Ishikawa (cell line): ENCODE results near the gene ZFAND3.

ENCODE experiments used
- CEBPB ChIP-seq: IDR thresholded peaks from 2 replicates; pipeline ENCODE4 v1.6.1; 2012
- CREB1 ChIP-seq: IDR thresholded peaks from 2 replicates; pipeline ENCODE4 v1.6.1; 2012; ENCODE audit warnings: low read depth
- EGR1 ChIP-seq: IDR thresholded peaks from 2 replicates; pipeline ENCODE4 v1.6.1; 2012
- EP300 ChIP-seq: IDR thresholded peaks from 2 replicates; pipeline ENCODE4 v1.6.1; 2012; ENCODE audit warnings: borderline replicate concordance
- FOXM1 ChIP-seq: IDR thresholded peaks from 2 replicates; pipeline ENCODE4 v1.6.1; 2012; ENCODE audit warnings: low read depth, borderline replicate concordance
- MAX ChIP-seq: IDR thresholded peaks from 2 replicates; pipeline ENCODE4 v1.6.1; 2012
- NFIC ChIP-seq: IDR thresholded peaks from 2 replicates; pipeline ENCODE4 v1.6.1; 2012
- RAD21 ChIP-seq: IDR thresholded peaks from 2 replicates; pipeline ENCODE4 v1.6.1; 2012; ENCODE audit warnings: low read depth
- REST ChIP-seq: IDR thresholded peaks from 2 replicates; pipeline ENCODE4 v1.6.1; 2012; ENCODE audit warnings: low read depth, mild to moderate bottlenecking
- TAF1 ChIP-seq: IDR thresholded peaks from 2 replicates; pipeline ENCODE4 v1.6.1; 2012; ENCODE audit warnings: low read depth, mild to moderate bottlenecking
- TCF12 ChIP-seq: IDR thresholded peaks from 2 replicates; pipeline ENCODE4 v1.6.1; 2012; ENCODE audit warnings: low read depth
- TEAD4 ChIP-seq: IDR thresholded peaks from 2 replicates; pipeline ENCODE4 v1.6.1; 2012
- USF1 ChIP-seq: IDR thresholded peaks from 2 replicates; pipeline ENCODE4 v1.6.1; 2012
- YY1 ChIP-seq: IDR thresholded peaks from 2 replicates; pipeline ENCODE4 v1.6.1; 2012; ENCODE audit warnings: low read depth
- ZBTB7A ChIP-seq: IDR thresholded peaks from 2 replicates; pipeline ENCODE4 v1.6.1; 2012; ENCODE audit warnings: low read depth

ZFAND3 gene

DNA sequence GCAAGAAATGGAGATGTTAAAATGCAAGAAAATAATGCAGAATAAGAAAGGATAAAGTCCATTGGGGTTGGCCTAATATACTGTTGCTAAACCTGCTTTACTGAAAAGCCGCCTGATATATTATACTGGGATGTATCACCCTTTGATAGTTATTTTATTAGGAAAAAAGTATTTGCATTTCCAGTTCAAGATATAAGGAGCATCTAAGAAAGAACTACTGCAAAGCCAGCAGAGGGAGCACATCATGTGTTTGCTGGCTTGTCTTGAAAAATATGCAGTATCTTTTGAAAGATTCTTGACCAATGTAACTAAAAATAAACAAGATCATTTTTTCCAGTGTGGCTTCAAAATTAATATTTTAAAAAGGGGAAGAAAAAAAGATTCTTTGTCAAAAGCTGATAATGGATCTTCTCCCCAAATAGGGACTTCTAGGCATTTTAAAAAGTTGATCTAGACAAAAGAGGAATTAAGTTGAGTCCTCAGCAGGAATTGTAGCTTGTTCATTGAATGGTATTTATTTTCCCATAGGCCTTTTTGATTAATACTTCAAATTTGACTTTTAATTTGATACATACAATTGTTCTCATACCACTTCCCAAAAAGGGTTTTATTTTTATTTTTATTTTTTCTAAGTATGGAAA, 214.9 kb downstream of the ZFAND3 start:
- no peak for TF ChIP-seq TCF12
- TF ChIP-seq RAD21, result peak; percentile 33

- TF ChIP-seq YY1 (no peak), REST (no peak), CREB1 (no peak), EP300 (no peak), FOXM1 (no peak), EGR1 (no peak), RAD21 (no peak), NFIC (no peak), TAF1 (no peak), MAX (no peak), ZBTB7A (no peak)
Observed at GRCh38 chr6:38035478-38035877, 216.0 kb downstream of the ZFAND3 start.

GRCh38 chr6:38039502-38039901, 220.0 kb downstream of the ZFAND3 start:
- TF ChIP-seq CREB1 (no peak), REST (no peak), YY1 (no peak), RAD21 (no peak), ZBTB7A (no peak), EGR1 (no peak), MAX (no peak), TAF1 (no peak), USF1 (no peak), EP300 (no peak), TCF12 (no peak), CEBPB (no peak)

- no peak for TF ChIP-seq USF1
- TF ChIP-seq CEBPB, result 0 out of 2 replicates have a peak, but pooled peaks have one; percentile 43
Observed at GRCh38 chr6:38040254-38040653, 220.7 kb downstream of the ZFAND3 start.

DNA sequence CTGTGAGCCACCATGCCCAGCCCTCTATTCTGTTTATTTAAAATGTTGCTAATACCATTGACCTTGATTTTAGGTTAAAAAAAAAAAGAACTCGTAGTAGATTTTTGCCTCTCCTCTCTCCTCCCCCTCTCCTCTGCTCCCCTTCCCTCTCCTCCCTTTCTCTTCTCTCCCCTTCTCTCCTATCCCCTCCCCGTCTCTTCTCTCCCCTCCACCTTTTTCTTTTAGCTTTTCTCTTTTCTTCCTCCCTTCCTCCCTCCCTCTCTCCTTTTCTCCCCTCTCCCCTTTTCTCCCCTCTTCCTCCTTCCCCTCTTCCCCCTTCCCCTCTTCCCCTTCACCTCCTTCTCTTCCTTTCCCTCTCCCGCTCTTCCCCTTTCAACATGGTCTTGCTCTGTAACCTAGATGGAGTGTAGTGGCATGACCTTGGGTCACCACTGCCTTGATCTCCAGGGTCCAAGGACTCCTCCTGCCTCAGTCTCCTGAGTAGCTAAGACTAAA, 223.8 kb downstream of the ZFAND3 start:
- TF ChIP-seq NFIC (no peak), FOXM1 (no peak)

DNA sequence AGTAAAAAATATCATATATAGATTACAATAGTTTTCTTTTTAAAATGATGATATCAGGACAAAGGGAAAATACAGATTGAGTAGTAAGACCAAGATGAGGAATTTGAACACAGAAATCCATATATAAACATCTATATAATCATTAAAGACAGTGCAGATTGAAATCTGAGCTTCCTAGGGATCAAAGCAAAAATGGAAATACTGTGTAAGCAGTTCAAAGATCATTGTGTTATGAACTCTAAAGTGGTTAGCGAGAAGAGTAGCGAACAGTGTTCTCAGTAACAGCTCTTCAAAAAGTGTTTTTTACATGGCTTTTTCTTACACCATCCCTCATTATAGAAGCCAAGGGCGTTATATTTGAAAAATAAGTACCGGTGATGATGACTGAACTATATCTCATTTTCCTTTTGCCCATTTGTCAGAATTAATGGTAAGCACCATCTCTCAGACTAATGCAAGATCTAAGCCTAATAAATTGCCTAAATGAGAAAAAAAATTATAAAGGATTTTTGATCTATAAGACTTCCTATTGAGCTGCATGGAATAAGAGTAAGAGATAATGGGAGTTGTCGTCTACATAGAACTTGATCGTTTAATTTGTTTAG, 226.3 kb downstream of the ZFAND3 start:
- TF ChIP-seq CREB1, result no peak
- TF ChIP-seq EGR1, result no peak
- no peak for TF ChIP-seq TCF12
- TF ChIP-seq ZBTB7A, result no peak
- TF ChIP-seq EP300, result no peak
- no peak for TF ChIP-seq TEAD4
- no peak for TF ChIP-seq REST
- no peak for TF ChIP-seq MAX
- TF ChIP-seq USF1, result no peak
- no peak for TF ChIP-seq CEBPB
- TF ChIP-seq RAD21, result no peak
